ENCODE results near the gene SEC24D. TPM values are rescaled to one million over a fixed set of nuclear protein-coding genes. Genes with fewer than 3 reads are reported as not detected.

Gene SEC24D
- total and polyA plus RNA-seq, 9 of the 15 experiments (the other 6 are each of a cell fraction or from before 2014, with no cell fraction given), result 7.1 to 22.5 (median 11.3) TPM

- no peak for TF ChIP-seq CREB3L1 (IDR thresholded peaks at IDR 0.05; ENCODE audit: borderline replicate concordance, low read depth)
- TF ChIP-seq MAZ (CRISPR knock-in tag; conservative IDR thresholded peaks at IDR 0.05 in 1 of 2, IDR thresholded peaks at IDR 0.05 in 1 of 2), result no peak
- no peak for TF ChIP-seq SOX6 (IDR thresholded peaks at IDR 0.05)
- no peak for TF ChIP-seq ZNF79 (CRISPR knock-in tag; IDR thresholded peaks at IDR 0.05; ENCODE audit: low read depth)
- no peak for TF ChIP-seq ADNP (tag; IDR thresholded peaks at IDR 0.05)
- TF ChIP-seq MAX (CRISPR knock-in tag; IDR thresholded peaks at IDR 0.05), result no peak
- no peak for TF ChIP-seq PHF8 (IDR thresholded peaks at IDR 0.05; ENCODE audit: borderline replicate concordance, low read length)
- TF ChIP-seq ESRRB (CRISPR knock-in tag; IDR thresholded peaks at IDR 0.05; ENCODE audit: borderline replicate concordance), result no peak
- no peak for TF ChIP-seq CC2D1A (IDR thresholded peaks at IDR 0.05)
- TF ChIP-seq CBX3 (IDR thresholded peaks at IDR 0.05; ENCODE audit: borderline replicate concordance in 1 of 2, low read length in 2 of 2), result no peak
Observed at GRCh38 chr4:118712872-118713271, 123.1 kb downstream of the SEC24D start (continued).

- no peak for TF ChIP-seq ZNF324 (CRISPR knock-in tag; IDR thresholded peaks at IDR 0.05)
- no peak for TF ChIP-seq BRF2 (IDR thresholded peaks at IDR 0.05; ENCODE audit: borderline replicate concordance, insufficient read depth, insufficient read length)
- no peak for TF ChIP-seq POLR2AphosphoS2 (IDR thresholded peaks at IDR 0.05; ENCODE audit: low read length)
- TF ChIP-seq ZNF174 (CRISPR knock-in tag; IDR thresholded peaks at IDR 0.05), result no peak
- TF ChIP-seq GTF2F1 (IDR thresholded peaks at IDR 0.05; ENCODE audit: low read depth, low read length), result no peak
- TF ChIP-seq KAT8 (IDR thresholded peaks at IDR 0.05; ENCODE audit: low read depth), result no peak
- no peak for TF ChIP-seq ZNF766 (CRISPR knock-in tag; conservative IDR thresholded peaks at IDR 0.05)
- no peak for TF ChIP-seq ZNF41 (CRISPR knock-in tag; conservative IDR thresholded peaks at IDR 0.05)
- ATAC-seq, result no peak
- DNase-seq (ENCODE audit: extremely low read depth in 1 of 4, low spot score in 3 of 4), result no peak
- in situ Hi-C loops (cut with MboI) (no loop called here), intact Hi-C loops (cut with micrococcal nuclease) (no loop called here)
- Histone ChIP-seq H3K36me3 (ENCODE audit: control insufficient read depth, insufficient read depth, low read length) (peaks cover 56% of the 10 kb centered on the region), H4K20me1 (replicated peaks; ENCODE audit: control insufficient read depth, insufficient read depth, low read length) (0 out of 2 replicates have a peak, but pooled peaks cover under 1% of the 10 kb centered on the region), H3K27me3 (ENCODE audit: control insufficient read depth in 2 of 2, insufficient read depth in 2 of 2, low read length in 2 of 2) (no peaks in the 10 kb centered on the region), H3K27ac (ENCODE audit: extremely low read depth, low read depth, low read length) (no peak overlapping the region), H3K4me1 (replicated peaks in 1 of 2; ENCODE audit: control insufficient read depth in 2 of 2, insufficient read depth in 2 of 2, low read length in 2 of 2) (no peaks in the 10 kb centered on the region), H3K9me1 (ENCODE audit: control insufficient read depth, insufficient read depth, low read length) (no peaks in the 10 kb centered on the region), H2AFZ (ENCODE audit: low read depth, low read length) (no peak overlapping the region), H3K9ac (ENCODE audit: insufficient read depth in 1 of 2, low read depth in 2 of 2, low read length in 2 of 2) (no peak overlapping the region), H3K9me3 (replicated peaks; ENCODE audit: control insufficient read depth, insufficient read depth, low read depth, low read length) (no peaks in the 10 kb centered on the region), H3K4me3 (no peak overlapping the region), H3K4me2 (ENCODE audit: insufficient read depth, low read length) (no peak overlapping the region), H3K79me2 (ENCODE audit: control insufficient read depth, insufficient read depth, low read length) (no peaks in the 10 kb centered on the region)
- ChIA-PET POLR2A (interaction anchor here (1.5 kb wide), 1 partner anchor 15 kb away, joined by 4 read pairs; no protein-coding TSS in a partner anchor), CTCF (ENCODE audit: low intra/inter-chr PET ratio) (no interaction called here)
- 92% methylated on average over 2 of the region's 2 CpGs for WGBS (ENCODE audit: insufficient coverage, low coverage, missing lambda C conversion rate)
- no TSS peak for BruUV-seq (replicated peaks)
- no peak for FAIRE-seq
Observed at GRCh38 chr4:118711052-118711451, 124.9 kb downstream of the SEC24D start.
